HG03432 (cell line): ENCODE results near the gene FRAT1.

Source experiments
- ATAC-seq: cut with Tn5 transposase; IDR thresholded peaks from one replicate; pipeline ENCODE4 v1.9.1; 2021; ENCODE audit warnings: mild to moderate bottlenecking, moderate library complexity; ENCODE audit not compliant: unreplicated experiment

Gene FRAT1

DNA sequence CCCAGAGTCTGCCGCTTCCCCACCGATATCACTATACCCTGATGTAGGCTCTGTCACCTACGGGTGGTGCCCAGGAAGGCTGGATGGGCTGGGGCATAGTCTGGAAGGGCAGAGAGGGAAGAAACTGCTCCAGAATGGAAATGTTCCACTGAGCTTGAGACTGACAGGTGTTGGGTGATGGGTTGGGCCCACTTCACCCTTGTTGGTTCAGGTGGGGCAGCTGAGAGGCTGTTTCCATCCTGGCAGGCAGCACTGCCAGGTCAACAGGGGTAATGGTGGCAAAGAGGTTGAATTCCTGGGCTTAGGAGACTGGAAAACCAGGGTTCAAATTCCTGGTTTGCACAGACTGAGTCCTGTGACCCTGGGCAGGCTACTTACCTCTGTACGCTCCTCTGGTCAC lies 44.0 kb downstream of the FRAT1 start:
- ATAC-seq = no peak

- no peak for ATAC-seq
Measured at GRCh38 chr10:97365761-97366351, 46.8 kb downstream of the FRAT1 start.

GRCh38 chr10:97366572-97366971 lies 47.5 kb downstream of the FRAT1 start:
- ATAC-seq = no peak

- ATAC-seq = no peak
Measured at GRCh38 chr10:97367126-97367649, 48.1 kb downstream of the FRAT1 start.
